NCI-H2107 treated with DMSO at 0.1 percent for 48 hours (cell line): ENCODE results near the gene CDK16.

Experiments used
- DNase-seq: peaks from one replicate; lab custom pipeline; 2025; ENCODE audit not compliant: unreplicated experiment; lab: John Stamatoyannopoulos, UW

Gene CDK16

GRCh38 chrX:47206316-47206715, 12.2 kb upstream of the CDK16 start:
- no peak for DNase-seq

- DNase-seq = no peak
Measured at GRCh38 chrX:47208108-47208507, 10.4 kb upstream of the CDK16 start.

- DNase-seq = no peak
Measured at GRCh38 chrX:47209508-47210238, 8.8 kb upstream of the CDK16 start.

GRCh38 chrX:47210661-47211425, 7.6 kb upstream of the CDK16 start:
- no peak for DNase-seq

GRCh38 chrX:47212381-47213293, 5.8 kb upstream of the CDK16 start:
- no peak for DNase-seq

- DNase-seq = no peak
Measured at GRCh38 chrX:47214435-47215077, 3.9 kb upstream of the CDK16 start.

- DNase-seq = no peak
Measured at GRCh38 chrX:47215291-47215900, 3.1 kb upstream of the CDK16 start.

GRCh38 chrX:47216393-47216925, 2.0 kb upstream of the CDK16 start:
- DNase-seq = no peak

GRCh38 chrX:47217121-47217851, 1.2 kb upstream of the CDK16 start:
- no peak for DNase-seq

GRCh38 chrX:47217852-47218279, 615 bp upstream of the CDK16 start:
- peak; percentile 100 for DNase-seq

- DNase-seq = no peak
Measured at GRCh38 chrX:47218920-47219815, 687 bp downstream of the CDK16 start.

- DNase-seq = no peak
Measured at GRCh38 chrX:47221756-47222155, 3.3 kb downstream of the CDK16 start.

GRCh38 chrX:47222751-47223350, 4.4 kb downstream of the CDK16 start:
- no peak for DNase-seq

GRCh38 chrX:47223476-47224250, 5.2 kb downstream of the CDK16 start:
- DNase-seq = no peak

GRCh38 chrX:47224266-47224895, 5.9 kb downstream of the CDK16 start:
- no peak for DNase-seq

GRCh38 chrX:47224896-47225290, 6.4 kb downstream of the CDK16 start:
- DNase-seq = no peak

GRCh38 chrX:47226071-47226470, 7.6 kb downstream of the CDK16 start:
- DNase-seq = no peak
